GM21423 (cell line): Measurements from ENCODE around the gene EMX1.

Experiments
- ATAC-seq: cut with Tn5 transposase; IDR thresholded peaks from one replicate; pipeline ENCODE4 v1.9.1; 2021; ENCODE audit warnings: mild to moderate bottlenecking, moderate library complexity; ENCODE audit not compliant: unreplicated experiment

The EMX1 gene

GRCh38 chr2:72956050-72956395 is 38.7 kb downstream of the EMX1 start:
- no peak for ATAC-seq

DNA sequence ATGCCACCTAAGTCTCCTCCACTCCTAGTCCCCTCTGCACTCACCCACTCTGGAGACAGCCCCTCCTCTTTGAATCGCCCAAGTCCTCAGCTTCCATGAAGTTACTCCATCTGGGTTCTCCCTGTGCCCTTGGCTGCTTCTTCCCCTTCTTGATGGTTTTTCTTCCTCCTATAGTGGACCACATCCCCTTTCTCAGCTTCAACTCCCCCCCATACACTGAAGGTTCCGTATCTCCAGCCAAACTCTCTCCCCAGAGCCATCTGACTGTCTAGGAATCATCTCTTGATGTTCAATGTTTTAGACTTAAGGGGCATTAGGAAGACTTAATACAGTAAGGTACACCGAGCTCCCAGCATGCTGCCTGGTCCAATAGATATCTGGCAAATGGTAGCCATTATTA is 39.6 kb downstream of the EMX1 start:
- no peak for ATAC-seq

DNA sequence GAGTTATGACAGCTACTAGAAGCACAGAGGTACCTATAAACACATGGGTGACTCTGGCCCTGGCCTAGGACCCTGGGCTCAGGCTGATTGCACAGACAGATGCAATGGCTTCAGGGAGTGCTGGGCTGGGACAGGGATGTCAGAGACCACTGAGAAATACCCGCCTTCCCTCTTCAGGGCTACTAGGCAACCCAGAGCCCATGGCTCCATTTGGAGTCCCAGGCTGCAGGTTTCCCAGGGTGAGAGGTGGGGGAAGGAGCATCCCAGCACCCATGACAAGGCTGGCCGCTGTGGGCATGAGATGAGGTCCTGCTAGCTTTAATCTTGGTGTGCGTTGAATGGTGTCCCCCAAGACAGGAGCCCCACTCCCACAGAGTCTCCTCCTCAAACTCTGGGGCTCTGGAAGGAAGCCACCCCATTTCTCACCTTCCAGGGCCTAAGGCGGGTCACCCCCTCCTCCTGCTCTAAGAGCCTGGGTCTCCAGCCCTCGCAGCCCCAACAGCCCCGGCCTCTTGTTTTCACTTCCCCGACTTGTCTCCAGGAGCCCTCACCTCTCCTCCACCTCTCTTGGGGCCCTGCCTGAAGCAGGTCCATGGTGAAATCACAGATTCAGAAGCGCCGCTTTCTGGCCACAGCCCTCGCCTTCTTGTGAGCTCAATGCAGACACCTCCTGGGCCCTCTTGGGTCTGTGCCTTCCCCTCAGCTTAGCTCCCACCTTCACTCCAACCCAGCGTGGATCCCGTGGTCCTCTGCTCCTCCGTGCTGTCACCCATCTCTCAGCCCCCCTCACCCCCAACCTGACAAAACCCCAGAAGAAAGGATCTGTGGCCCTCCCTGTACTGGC is 41.4 kb downstream of the EMX1 start:
- no peak for ATAC-seq

- ATAC-seq: no peak
Measured at GRCh38 chr2:72959554-72959953, 42.2 kb downstream of the EMX1 start.

DNA sequence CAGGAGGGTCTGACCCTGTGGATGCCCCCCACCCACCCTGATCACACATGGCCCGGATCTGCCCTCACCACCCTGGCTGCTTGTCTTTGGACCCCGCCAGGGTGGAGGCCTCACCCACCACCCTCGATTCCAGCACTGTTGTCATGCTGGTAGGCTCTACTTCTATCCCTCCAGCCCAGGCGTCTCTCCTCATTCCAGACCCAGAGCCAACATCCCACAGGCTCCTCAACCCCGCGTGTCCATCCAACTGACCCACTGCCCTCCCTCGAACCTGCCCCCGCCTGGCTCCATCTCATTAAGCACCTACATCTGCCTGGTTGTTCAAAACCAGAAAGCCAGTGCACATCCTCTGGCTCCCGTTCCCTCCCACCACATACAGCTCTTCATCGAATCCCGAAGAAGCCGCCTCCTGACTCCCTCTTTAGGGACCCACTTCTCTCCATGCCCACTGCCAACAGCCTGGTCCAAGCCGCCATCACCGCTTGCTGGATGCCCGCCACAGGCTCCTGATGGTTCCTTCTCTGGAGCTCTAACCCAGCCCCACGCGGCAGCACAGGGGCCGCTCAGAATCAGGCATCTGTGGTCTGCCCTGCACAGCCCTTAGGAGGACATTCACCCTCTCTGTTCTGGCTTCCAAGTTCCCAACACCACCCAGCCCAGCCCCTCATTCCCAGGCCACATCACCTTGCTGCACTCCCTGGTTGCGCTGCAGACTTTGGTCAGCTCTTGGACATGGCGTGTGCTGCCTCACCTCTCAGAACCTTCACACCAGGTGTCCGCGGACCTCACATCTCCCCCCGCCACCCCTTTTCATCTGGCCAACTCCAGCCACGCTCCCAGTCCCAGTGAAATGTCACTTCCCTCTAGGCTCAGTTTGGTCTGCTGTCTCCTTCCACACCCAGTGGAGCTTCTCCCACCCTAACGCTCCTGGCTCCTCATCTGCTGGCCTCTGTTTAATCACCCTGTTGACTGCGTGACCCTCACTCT is 43.0 kb downstream of the EMX1 start:
- no peak for ATAC-seq

DNA sequence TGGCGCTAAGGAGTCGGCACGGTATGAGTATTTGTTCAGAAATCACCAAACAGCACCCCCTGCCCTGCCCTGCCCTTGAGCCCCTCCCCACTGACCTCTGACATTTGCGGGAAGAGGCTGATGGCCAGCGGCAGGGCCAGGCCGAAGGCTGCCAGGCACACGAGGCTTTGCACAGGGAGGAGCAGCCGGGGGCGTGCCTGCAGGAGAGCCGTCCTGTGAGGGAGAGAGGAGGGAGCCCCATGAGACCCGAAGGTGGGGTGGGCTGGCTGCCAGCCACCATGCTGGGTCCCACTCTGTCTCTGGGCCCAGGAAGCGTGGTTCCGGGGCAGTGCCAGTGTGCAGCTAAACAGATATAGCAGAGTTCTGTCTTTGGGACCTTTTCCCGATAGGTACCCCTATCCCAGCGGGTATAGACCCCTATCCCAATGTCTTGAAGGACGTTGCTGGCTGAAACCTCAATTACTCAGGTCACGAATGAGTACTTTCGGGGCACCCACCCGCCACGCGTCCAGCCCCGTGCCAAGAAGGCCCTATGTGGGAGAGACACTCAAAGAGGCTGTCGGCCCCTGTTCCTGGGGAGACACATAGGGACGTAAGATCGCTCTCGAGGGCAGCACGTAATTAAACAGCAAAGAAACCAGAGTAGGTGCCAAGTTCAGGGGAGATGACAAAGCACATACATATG is 43.9 kb downstream of the EMX1 start:
- no peak for ATAC-seq

DNA sequence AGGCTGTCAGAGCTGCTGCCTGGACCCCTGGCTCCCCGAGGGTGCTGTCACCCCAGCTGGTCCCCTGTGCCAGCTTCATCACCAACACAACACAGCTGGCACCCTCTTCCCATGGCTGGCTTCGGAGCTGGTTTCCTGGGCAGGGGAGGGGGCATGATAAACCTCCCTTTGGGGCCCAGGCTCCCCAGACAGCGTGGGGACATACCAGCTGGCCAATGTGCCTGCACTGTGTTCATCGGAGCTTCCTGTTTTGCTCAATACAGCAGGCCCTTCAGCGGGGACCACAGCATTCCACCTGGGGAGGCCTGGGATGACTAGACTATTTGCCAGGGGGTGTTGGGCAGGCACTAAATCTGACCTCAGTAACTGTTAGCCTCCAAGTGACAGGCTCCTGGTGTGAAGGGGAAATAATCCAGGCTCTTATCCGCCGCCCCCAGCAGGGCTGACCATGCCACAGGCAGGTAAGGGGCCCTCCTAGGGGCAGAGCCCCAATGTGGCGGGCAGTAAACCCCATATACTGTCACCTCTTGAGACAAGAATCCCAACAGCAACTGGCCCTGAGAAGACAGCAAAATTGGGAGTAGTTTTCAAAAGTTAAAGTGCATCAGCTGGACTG is 44.6 kb downstream of the EMX1 start:
- ATAC-seq: no peak

DNA sequence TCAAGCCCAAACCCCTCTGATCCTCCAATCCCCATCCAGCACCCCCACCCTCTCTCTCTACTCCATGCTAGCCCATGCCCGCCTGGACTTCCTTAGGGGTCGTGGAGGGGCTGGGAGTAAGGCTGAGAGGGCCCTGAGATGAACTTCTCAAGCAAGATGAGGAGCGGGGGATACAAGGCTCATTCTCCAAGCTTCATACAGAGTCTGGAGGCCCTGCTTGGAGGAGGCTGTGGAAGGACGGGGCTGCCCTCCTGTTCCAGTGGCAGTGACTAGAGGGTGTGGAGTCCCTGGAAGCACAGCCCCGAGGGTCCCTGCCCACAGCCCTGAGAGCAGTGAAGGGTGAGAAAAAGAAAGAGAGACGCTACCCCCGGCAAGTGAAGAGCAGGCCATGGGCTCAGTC is 45.6 kb downstream of the EMX1 start:
- ATAC-seq: no peak

- no peak for ATAC-seq
Measured at GRCh38 chr2:72963423-72964145, 46.3 kb downstream of the EMX1 start.

DNA sequence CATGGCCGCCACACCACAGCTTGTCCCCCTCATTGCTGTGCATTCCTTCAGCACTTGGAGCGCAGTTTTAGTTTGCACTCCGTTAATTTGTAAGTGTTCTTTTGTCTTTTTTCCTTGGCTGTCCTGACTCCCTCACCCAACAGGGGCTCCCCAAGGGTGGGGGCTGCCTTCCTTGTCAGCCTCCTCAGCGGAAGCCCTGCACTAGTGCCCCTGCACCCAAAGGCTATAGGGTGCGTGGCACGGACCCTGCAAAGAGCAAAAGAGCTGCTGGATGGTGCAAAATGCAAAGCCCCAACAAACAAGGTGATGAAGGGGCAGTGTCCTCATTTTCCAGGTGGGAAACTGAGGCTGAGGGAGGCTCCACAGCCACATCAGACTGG is 46.8 kb downstream of the EMX1 start:
- ATAC-seq: no peak

- ATAC-seq: no peak
Measured at GRCh38 chr2:72965016-72965415, 47.7 kb downstream of the EMX1 start.

GRCh38 chr2:72965770-72966450 is 48.6 kb downstream of the EMX1 start:
- no peak for ATAC-seq

DNA sequence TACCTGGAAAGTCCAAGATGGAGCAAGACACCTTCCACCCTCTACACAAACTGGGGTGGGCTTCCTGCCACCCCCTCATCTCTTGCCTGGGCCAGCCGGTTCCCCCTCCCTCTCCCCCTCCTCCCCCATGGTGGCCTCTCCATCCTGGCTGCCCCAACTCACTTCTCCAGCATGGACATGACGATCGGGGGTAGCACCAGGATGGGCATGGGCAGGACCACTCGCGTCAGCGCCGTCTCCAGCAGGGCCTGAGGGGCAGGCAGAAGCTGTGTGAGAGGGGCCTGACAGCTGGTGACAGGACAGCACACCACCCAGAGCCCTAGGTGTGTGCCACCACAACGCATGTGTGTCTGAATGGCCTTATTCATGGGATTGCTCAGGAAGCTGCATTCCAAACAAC is 51.0 kb downstream of the EMX1 start:
- ATAC-seq: no peak

GRCh38 chr2:72969706-72970105 is 52.4 kb downstream of the EMX1 start:
- ATAC-seq: no peak

- no peak for ATAC-seq
Measured at GRCh38 chr2:72971036-72971435, 53.7 kb downstream of the EMX1 start.

DNA sequence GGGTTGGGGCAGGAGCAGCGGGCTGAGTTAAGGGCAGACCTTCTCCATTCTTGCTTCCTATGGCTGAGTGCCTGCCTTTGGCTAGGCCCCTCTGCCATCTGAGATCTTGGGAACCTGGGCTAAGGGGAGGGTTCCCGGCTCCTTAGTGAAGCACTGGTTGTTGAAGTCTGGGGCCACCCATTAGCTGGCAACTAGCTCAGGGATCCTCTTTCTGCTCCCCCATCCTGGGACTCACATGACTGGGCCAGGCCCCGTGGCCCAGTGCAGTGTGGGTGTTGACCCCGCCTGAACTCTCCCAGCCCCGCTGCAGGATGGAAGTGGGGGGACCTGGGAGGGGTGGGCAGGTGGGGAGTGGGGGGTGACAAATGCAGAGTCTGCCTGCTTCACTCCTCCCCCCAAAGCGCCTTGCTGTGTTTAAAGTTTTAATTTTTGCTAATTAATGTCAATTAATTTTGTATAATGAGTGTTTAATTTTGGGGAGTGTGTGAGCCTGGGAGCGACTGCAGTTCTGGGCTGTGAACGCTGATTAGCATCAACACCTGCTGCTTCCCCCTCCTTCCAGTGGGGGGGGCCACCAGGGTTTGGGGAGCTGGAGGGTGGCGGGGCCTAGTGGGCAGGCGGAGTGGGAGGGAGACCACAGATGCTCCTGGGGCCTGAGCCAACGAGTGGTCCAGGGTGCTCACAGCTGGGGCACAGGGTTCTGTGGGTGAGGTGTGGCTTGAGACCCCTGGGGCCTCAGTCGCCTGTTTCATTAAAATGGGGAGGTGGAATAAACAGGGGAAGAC is 55.2 kb downstream of the EMX1 start:
- no peak for ATAC-seq

DNA sequence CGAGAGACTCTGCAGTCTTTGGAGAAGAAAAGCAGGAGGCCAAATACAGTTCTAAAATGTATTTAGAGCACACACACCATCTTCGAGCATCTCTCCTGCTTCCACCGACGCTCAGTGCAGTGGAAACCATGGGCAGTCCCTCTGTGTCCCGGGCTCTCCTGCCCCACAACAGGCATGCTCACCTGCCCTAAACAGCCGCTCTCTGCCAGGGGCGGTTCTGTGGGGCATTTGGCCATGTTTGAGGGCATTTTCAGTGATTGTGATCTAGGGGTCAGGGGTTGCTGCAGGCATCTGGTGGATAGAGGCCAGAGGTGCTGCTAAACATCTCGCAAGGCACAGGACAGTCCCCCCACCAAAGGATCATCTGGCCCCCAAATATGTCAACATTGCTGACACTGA is 55.8 kb downstream of the EMX1 start:
- ATAC-seq: no peak

- peak; percentile 81 for ATAC-seq
Measured at GRCh38 chr2:72973566-72974435, 56.5 kb downstream of the EMX1 start.
